CD4-positive, alpha-beta memory T cell (primary cell): ENCODE data around the gene SLC2A10. TPM values are rescaled to one million over a fixed set of nuclear protein-coding genes. Genes with fewer than 3 reads are reported as not detected.
A peak's percentile ranks its signal among the peaks of the same experiment; 100 is the strongest.

ENCODE experiments used
- CTCF ChIA-PET: fragments of 350-600 bp; sonication (Branson Sonifier 250); formaldehyde crosslinking; loops from one replicate; lab custom pipeline; 2021; ENCODE audit warnings: inconsistent platforms; ENCODE audit not compliant: partially characterized antibody; lab: Charles Lee
- POLR2A ChIA-PET: fragments of 350-600 bp; sonication (Branson Sonifier 250); formaldehyde crosslinking; loops from one replicate; lab custom pipeline; 2021; ENCODE audit not compliant: partially characterized antibody; lab: Charles Lee
- DNase-seq, 5 donors: peaks; one replicate each; pipeline versions ENCODE4 v3.0.0 to v3.0.0-alpha.2; 2020 to 2022; ENCODE audit warnings: mixed read lengths in 1 of 5
- H3K27ac ChIP-seq: one replicate; pipeline ENCODE4 v1.7.0; 2013; ENCODE audit warnings: low read depth, low read length
- H3K27me3 ChIP-seq: 2 replicates; pipeline ENCODE4 v1.7.0; 2013; ENCODE audit warnings: mild to moderate bottlenecking, low read length, moderate library complexity; ENCODE audit not compliant: insufficient read depth
- H3K36me3 ChIP-seq: 2 replicates; pipeline ENCODE4 v1.7.0; 2013; ENCODE audit warnings: mild to moderate bottlenecking, low read length, moderate library complexity; ENCODE audit not compliant: insufficient read depth
- H3K4me1 ChIP-seq: 2 replicates; pipeline ENCODE4 v1.7.0; 2013; ENCODE audit warnings: mild to moderate bottlenecking, low read length, moderate library complexity; ENCODE audit not compliant: insufficient read depth
- H3K4me3 ChIP-seq, 2 donors: one replicate each; pipeline ENCODE4 v1.7.0; 2013; ENCODE audit warnings: low read length in 2 of 2, mild to moderate bottlenecking in 1 of 2
- H3K9me3 ChIP-seq, 2 donors: one replicate each; pipeline ENCODE4 v1.7.0; 2013; ENCODE audit warnings: low read length in 2 of 2, control low read depth in 1 of 2; ENCODE audit not compliant: control insufficient read depth in 1 of 2
- H3K27ac Mint-ChIP-seq, 7 donors: one replicate each; pipeline ENCODE4 v1.8.0; 2020 to 2021; ENCODE audit warnings: mixed read lengths in 7 of 7, mild to moderate bottlenecking in 6 of 7, inconsistent platforms in 3 of 7, moderate library complexity in 3 of 7
- H3K27me3 Mint-ChIP-seq, 2 donors: one replicate each; pipeline ENCODE4 v1.8.0; 2020 to 2021; ENCODE audit warnings: mixed read lengths in 2 of 2
- H3K36me3 Mint-ChIP-seq, 2 donors: one replicate each; pipeline ENCODE4 v1.8.0; 2020 to 2021; ENCODE audit warnings: mixed read lengths in 2 of 2, inconsistent platforms in 1 of 2, mild to moderate bottlenecking in 1 of 2
- H3K4me1 Mint-ChIP-seq, 4 donors: one replicate each; pipeline ENCODE4 v1.8.0; 2020 to 2021; ENCODE audit warnings: mixed read lengths in 4 of 4, mild to moderate bottlenecking in 1 of 4
- H3K4me3 Mint-ChIP-seq, 8 donors: one replicate each; pipeline ENCODE4 v1.8.0; 2020 to 2021; ENCODE audit warnings: mixed read lengths in 8 of 8, mild to moderate bottlenecking in 7 of 8, moderate library complexity in 6 of 8, inconsistent platforms in 3 of 8
- H3K9me3 Mint-ChIP-seq, 8 donors: one replicate each; pipeline ENCODE4 v1.8.0; 2020 to 2021; ENCODE audit warnings: mixed read lengths in 8 of 8, mild to moderate bottlenecking in 5 of 8, inconsistent platforms in 3 of 8, moderate library complexity in 1 of 8
- intact Hi-C: fragments of 100-400 bp; cut with micrococcal nuclease; formaldehyde crosslinking; loops from one replicate; pipeline ENCODE4 v1.15.1; 2023
- polyA plus RNA-seq, 2 donors: library from polyadenylated mRNA; unstranded; fragments of 300-500 nt; fragmentation: Illumina TruSeq; gene quantifications; one replicate each; pipeline ENCODE4 v1.2.3, GENCODE V29; 2021
- total RNA-seq, 2 experiments: library from RNA; stranded (reverse); gene quantifications; one replicate each; pipeline ENCODE4 v1.2.3, GENCODE V29; 2021

Gene SLC2A10
- not detected for total RNA-seq
- polyA plus RNA-seq = not detected

DNA sequence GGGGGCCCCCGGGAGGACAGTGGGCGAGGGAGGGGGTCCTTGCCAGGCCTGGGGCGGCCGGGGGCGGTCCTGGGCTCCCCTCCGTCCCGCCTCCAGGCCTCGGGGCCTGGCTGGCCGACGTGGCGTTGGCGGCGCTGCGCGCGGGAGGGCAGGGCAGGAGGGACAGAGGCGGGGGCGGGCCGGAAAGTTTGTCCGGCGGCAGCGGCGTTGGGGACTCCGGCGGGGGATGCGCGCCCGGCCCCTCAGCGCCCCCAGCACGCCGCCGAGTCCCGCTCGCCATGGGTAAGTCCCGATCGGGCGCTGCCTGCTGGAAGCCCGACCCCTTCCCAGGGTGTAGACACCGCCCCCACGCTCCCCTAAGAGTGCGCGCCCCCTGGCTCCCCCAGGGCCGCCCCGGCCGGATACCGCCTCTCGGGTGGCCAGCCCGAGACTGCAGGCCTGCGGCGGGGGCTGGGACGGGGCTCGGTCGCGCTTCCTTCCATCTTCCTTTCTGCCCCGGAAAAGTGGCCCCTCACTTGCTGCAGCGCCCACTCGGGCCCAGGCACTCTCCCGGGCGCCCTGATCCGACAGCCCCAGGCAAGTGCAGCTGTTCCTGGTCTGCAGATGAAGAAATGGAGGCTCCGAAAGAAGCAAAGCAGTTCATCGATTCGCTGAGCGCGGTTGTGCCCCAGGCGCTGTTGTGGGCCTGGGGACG lies at the start of gene SLC2A10:
Gene SLC2A10, plus strand, starts transcription at position 191 of the 694 bp plus-strand sequence. Its CDS starts 88 bp downstream, at position 279.
- H3K36me3 Mint-ChIP-seq = peaks cover 0 to 2% of the 10 kb centered on the region in 2 donors

DNA sequence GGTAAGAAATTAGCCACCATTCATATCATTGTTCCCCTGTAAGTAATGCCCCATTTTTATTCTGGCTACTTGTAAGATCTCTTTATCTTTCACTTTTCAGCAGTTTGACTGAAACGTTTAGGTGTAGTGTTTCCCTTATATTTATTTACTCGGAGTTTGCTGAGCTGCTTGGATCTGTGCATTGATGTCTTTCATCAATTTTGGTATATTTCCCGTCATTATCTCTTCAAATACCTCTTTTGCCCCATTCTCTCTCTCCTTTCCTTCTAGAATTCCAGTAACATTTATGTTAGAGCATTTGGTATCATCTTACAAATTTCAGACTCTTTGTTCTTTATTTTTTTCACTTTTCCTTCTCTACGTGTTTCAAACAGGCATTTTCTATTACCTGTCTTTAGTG lies 49.0 kb upstream of the SLC2A10 start:
- intact Hi-C loops = no loop called here
- DNase-seq = no peak
- no peak overlapping the region for H3K4me3 Mint-ChIP-seq
- H3K4me1 ChIP-seq = no peaks in the 10 kb centered on the region
- H3K9me3 ChIP-seq = no peaks in the 10 kb centered on the region
- peaks cover 1 to 2% of the 10 kb centered on the region in 2 donors for H3K27me3 Mint-ChIP-seq
- no peaks in the 10 kb centered on the region for H3K36me3 ChIP-seq
- POLR2A ChIA-PET = no interaction called here
- peaks cover 3 to 18% of the 10 kb centered on the region in 2 donors for H3K36me3 Mint-ChIP-seq
- peaks cover 0 to 5% (median 1%) of the 10 kb centered on the region in 8 donors for H3K9me3 Mint-ChIP-seq
- H3K27me3 ChIP-seq = no peaks in the 10 kb centered on the region
- no peak overlapping the region for H3K4me3 ChIP-seq
- CTCF ChIA-PET = no interaction called here
- H3K4me1 Mint-ChIP-seq = no peaks in the 10 kb centered on the region
- no peak overlapping the region for H3K27ac ChIP-seq
- no peak overlapping the region for H3K27ac Mint-ChIP-seq

More for the DNA sequence above, at the start of gene SLC2A10:
- Histone ChIP-seq H3K36me3 (no peaks in the 10 kb centered on the region), H3K4me3 (no peak within 1 kb of the TSS), H3K9me3 (no peaks in the 10 kb centered on the region), H3K27me3 (peaks cover 24% of the 10 kb centered on the region), H3K4me1 (no peaks in the 10 kb centered on the region), H3K27ac (no peak within 1 kb of the TSS)
- DNase-seq = no peak
- no peak within 1 kb of the TSS for H3K27ac Mint-ChIP-seq
- intact Hi-C loops = no loop called here
- peaks cover 44 to 72% of the 10 kb centered on the region in 2 donors for H3K27me3 Mint-ChIP-seq
- H3K4me1 Mint-ChIP-seq = peaks cover 7 to 16% (median 12%) of the 10 kb centered on the region in 4 donors
- ChIA-PET CTCF (interaction anchor here (1.5 kb wide), 1 partner anchor 27 kb away, joined by 3 read pairs; no protein-coding TSS in a partner anchor), POLR2A (no interaction called here)
- peaks cover 0 to 21% (median 8%) of the 10 kb centered on the region in 8 donors for H3K9me3 Mint-ChIP-seq
- H3K4me3 Mint-ChIP-seq = peak within 1 kb of the TSS in 6 of 8 donors; percentile 29 to 69 (median 51)

DNA sequence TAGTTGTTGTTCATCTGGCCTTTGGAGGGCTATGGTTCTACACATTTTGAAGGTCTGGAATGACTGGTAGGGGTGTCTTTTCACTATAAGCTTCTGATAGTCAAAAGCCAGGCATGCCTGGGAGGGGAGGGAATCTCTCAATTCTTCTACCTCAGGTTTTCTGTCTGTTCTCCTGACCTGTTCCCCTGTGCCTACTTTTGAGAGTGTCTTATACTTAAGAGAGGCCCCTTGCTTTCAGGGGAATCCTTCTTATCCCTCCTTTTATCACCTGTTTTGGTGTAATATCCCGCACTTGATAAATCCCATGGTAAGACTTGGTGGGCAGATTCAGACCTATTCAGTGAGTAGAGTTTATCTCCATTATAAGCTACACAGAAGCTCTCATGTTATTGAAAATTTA lies 47.8 kb upstream of the SLC2A10 start:
- H3K27me3 ChIP-seq = no peaks in the 10 kb centered on the region
- H3K36me3 ChIP-seq = no peaks in the 10 kb centered on the region
- no peak for DNase-seq
- H3K9me3 Mint-ChIP-seq = peaks cover 0 to 5% (median 1%) of the 10 kb centered on the region in 8 donors
- H3K36me3 Mint-ChIP-seq = peaks cover 3 to 18% of the 10 kb centered on the region in 2 donors
- CTCF ChIA-PET = interaction anchor here (0.5 kb wide), 1 partner anchor 92 kb away, joined by 4 read pairs; no protein-coding TSS in a partner anchor
- POLR2A ChIA-PET = no interaction called here
- H3K4me3 Mint-ChIP-seq = no peak overlapping the region
- no peaks in the 10 kb centered on the region for H3K9me3 ChIP-seq
- H3K27ac ChIP-seq = no peak overlapping the region
- no peaks in the 10 kb centered on the region for H3K4me1 Mint-ChIP-seq
- no peak overlapping the region for H3K4me3 ChIP-seq
- H3K27ac Mint-ChIP-seq = no peak overlapping the region
- intact Hi-C loops = no loop called here
- H3K4me1 ChIP-seq = no peaks in the 10 kb centered on the region
- peaks cover 1 to 2% of the 10 kb centered on the region in 2 donors for H3K27me3 Mint-ChIP-seq

DNA sequence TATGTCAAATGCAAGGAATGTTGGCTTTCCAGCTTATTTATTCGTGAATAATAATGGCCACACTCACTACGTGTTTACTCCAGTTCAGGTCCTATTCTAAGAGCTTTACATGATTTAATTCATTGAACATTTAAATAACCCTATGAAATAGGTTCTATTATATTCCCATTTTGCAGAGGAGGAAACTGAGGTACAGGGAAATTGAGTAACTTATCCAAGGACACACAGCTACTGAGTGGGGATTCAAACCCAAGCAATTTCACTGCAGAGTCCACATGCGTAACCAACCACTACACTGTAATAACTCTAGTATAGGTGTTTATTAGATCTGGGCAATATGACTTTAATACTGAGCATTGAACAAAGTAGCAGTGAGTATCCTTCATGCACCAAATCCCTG lies 45.9 kb upstream of the SLC2A10 start:
- H3K4me1 ChIP-seq = no peaks in the 10 kb centered on the region
- H3K36me3 ChIP-seq = no peaks in the 10 kb centered on the region
- DNase-seq = no peak
- ChIA-PET POLR2A (no interaction called here), CTCF (interaction anchor here (0.8 to 1.1 kb wide), 2 partner anchors 10 to 17 kb away, joined by 3 read pairs; no protein-coding TSS in a partner anchor)
- Mint-ChIP-seq H3K4me3 (no peak overlapping the region), H3K36me3 (peaks cover 6 to 22% of the 10 kb centered on the region in 2 donors), H3K9me3 (peaks cover 0 to 5% (median 3%) of the 10 kb centered on the region in 8 donors), H3K4me1 (no peaks in the 10 kb centered on the region), H3K27ac (no peak overlapping the region), H3K27me3 (peaks cover 1 to 2% of the 10 kb centered on the region in 2 donors)
- no peak overlapping the region for H3K4me3 ChIP-seq
- intact Hi-C loops = no loop called here
- no peaks in the 10 kb centered on the region for H3K27me3 ChIP-seq
- no peaks in the 10 kb centered on the region for H3K9me3 ChIP-seq
- H3K27ac ChIP-seq = no peak overlapping the region

DNA sequence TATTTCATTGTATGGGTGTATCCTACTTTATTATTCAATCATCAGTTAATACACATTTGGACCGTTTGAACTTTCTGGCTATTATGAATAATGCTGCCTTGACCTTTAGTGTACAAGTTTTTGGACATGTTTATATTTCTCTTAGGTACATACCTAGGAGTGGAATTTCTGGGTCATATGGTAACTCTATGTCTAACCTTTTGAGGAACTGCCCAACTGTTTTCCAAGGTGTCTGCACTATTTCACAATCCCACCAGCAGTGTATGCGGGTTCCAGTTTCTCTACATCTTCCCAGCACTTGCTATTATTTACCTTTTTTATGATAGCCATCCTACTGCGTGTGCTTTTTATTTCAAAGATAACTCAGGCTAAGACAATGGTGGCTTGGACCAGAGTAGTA lies 43.8 kb upstream of the SLC2A10 start:
- peaks cover 2 to 12% (median 5%) of the 10 kb centered on the region in 8 donors for H3K9me3 Mint-ChIP-seq

DNA sequence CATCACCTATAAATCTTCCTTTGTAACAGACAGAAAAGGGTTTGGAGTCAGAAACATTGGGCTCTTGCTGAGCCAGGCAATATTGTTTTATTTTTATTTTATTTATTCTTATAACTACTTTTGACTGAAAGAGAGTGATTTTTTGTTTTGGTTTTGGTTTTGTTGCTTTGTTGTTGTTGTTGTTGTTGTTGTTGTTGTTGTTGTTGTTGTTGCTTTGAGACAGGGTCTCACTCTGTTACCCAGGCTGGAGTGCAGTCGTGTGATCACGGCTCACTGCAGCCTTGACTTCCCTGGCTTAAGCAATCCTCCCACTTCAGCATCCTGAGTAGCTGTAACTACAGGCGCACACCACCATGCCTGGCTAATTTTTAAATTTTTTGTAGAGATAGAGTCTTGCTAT lies 43.1 kb upstream of the SLC2A10 start:
- intact Hi-C loops = no loop called here
- Mint-ChIP-seq H3K27ac (no peak overlapping the region), H3K27me3 (peaks cover 0 to 2% of the 10 kb centered on the region in 2 donors), H3K4me1 (no peaks in the 10 kb centered on the region), H3K9me3 (peaks cover 2 to 19% (median 9%) of the 10 kb centered on the region in 8 donors), H3K36me3 (peaks cover 7 to 32% of the 10 kb centered on the region in 2 donors), H3K4me3 (no peak overlapping the region)
- Histone ChIP-seq H3K9me3 (peaks cover 0 to 7% of the 10 kb centered on the region in 2 donors), H3K27ac (no peak overlapping the region), H3K27me3 (no peaks in the 10 kb centered on the region), H3K4me3 (no peak overlapping the region), H3K4me1 (no peaks in the 10 kb centered on the region), H3K36me3 (no peaks in the 10 kb centered on the region)
- ChIA-PET POLR2A (no interaction called here), CTCF (no interaction called here)
- DNase-seq = no peak

More for the DNA sequence above, 43.8 kb upstream of the SLC2A10 start:
- no peaks in the 10 kb centered on the region for H3K4me1 ChIP-seq
- H3K27me3 ChIP-seq = no peaks in the 10 kb centered on the region
- H3K36me3 ChIP-seq = no peaks in the 10 kb centered on the region
- peaks cover 6 to 27% of the 10 kb centered on the region in 2 donors for H3K36me3 Mint-ChIP-seq
- peaks cover 0 to 5% of the 10 kb centered on the region in 2 donors for H3K9me3 ChIP-seq
- intact Hi-C loops = no loop called here
- H3K4me1 Mint-ChIP-seq = no peaks in the 10 kb centered on the region
- no peak overlapping the region for H3K27ac ChIP-seq
- no peak overlapping the region for H3K4me3 ChIP-seq
- POLR2A ChIA-PET = no interaction called here
- no peak overlapping the region for H3K4me3 Mint-ChIP-seq
- no peak for DNase-seq
- CTCF ChIA-PET = no interaction called here
- peaks cover 1 to 2% of the 10 kb centered on the region in 2 donors for H3K27me3 Mint-ChIP-seq
- H3K27ac Mint-ChIP-seq = no peak overlapping the region

DNA sequence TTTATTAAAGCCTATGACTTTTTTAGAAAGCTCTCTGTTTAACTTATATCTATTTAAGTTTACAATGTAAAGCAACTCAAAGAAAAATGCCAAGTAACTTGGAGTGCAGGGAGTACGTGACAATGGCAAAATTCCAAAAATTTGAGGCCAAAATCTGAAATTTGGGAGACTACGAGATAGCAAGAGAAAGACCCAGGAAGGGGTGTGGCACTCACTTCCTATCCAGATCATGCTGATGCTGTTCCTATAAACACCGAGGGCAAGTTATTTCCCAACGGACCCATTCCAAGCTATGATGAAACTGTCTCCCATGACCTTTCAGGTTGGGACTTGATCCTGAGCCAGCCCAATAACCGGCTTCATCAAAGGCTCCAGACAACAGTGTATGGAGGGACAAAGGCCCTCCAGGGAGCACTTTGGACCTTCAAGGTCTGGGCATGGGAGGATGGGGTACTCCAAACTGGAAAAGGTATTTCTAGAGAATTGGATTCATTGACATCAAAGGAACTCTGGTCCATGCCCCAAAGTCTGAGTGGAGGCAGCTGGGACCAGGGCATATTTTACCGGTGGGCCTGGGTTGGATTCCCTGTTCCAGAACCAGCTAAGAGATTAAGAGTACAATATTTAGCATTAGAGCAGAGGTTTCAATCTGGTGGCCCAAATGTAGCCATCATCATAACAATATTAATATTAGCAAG lies 42.5 kb upstream of the SLC2A10 start:
- CTCF ChIA-PET = no interaction called here
- intact Hi-C loops = no loop called here
- H3K27me3 Mint-ChIP-seq = peaks cover 0 to 1% of the 10 kb centered on the region in 2 donors

More for the DNA sequence above, 42.5 kb upstream of the SLC2A10 start:
- Histone ChIP-seq H3K9me3 (peaks cover 0 to 7% of the 10 kb centered on the region in 2 donors), H3K27me3 (no peaks in the 10 kb centered on the region), H3K4me1 (no peaks in the 10 kb centered on the region), H3K4me3 (no peak overlapping the region), H3K36me3 (no peaks in the 10 kb centered on the region), H3K27ac (no peak overlapping the region)
- Mint-ChIP-seq H3K4me1 (no peaks in the 10 kb centered on the region), H3K4me3 (no peak overlapping the region), H3K36me3 (peaks cover 9 to 32% of the 10 kb centered on the region in 2 donors), H3K27ac (no peak overlapping the region), H3K9me3 (peaks cover 2 to 16% (median 11%) of the 10 kb centered on the region in 8 donors)
- POLR2A ChIA-PET = no interaction called here
- DNase-seq = no peak
